ENCODE data around the gene TTC27.
"Not testable (repeated sequence)": the region's sequence is repeated elsewhere in the genome, so short reads cannot be mapped to it uniquely, and the experiment has no call there.

TTC27 gene

DNA sequence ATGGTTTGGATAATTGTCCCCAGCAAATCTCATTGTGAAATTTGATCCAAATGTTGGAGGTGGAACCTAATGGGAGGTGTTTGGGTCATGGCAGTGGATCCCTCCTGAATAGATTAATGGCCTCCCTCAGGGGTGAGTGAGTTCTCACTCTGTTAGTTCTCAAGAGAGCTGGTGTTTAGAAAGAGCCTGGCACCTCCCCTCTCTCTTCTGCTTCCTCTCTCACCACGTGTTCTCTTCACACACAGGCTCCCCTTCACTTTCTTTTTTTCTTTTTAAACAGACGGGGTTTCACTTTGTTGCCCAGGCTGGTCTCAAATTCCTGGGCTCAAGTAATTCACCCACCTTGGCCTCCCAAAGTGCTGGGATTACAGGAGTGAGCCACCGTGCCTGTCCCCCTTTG is 207.3 kb downstream of the TTC27 start:
- Histone ChIP-seq H3K4me3 (ENCODE audit: insufficient read depth, low read depth, low read length, poor library complexity, severe bottlenecking) (no peak overlapping the region), H3K9me3 (ENCODE audit: control insufficient read depth, low read length) (no peaks in the 10 kb centered on the region), H3K4me1 (ENCODE audit: control insufficient read depth, insufficient read depth, low read length, poor library complexity, severe bottlenecking) (no peaks in the 10 kb centered on the region), H3K27ac (ENCODE audit: insufficient read depth, low read length, poor library complexity, severe bottlenecking) (no peak overlapping the region), H3K36me3 (ENCODE audit: control insufficient read depth, insufficient read depth, low read length) (no peaks in the 10 kb centered on the region), H3K27me3 (replicated peaks; ENCODE audit: control insufficient read depth, insufficient read depth, low read length, poor library complexity, severe bottlenecking) (no peaks in the 10 kb centered on the region)
- no peak for DNase-seq

DNA sequence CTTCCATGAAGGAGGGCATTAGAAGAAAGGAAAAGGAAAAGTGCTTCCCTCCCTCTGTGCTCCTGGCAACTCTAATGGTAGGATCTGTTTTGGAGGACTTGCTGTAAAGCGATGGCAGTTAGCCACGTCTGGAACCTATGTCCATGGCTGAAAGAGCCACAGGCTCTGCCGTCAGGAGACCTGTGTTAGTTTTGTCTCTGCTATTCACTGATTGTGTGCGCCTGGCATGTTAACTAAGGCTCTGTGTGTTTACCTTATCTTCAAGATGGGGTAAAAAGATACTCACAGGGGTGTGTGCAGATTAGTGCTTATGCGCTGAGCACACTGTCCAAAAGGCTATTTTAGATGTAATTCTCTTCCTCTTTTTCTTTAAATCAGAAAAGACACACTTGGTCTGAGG is 209.1 kb downstream of the TTC27 start:
- Histone ChIP-seq H3K9me3 (ENCODE audit: control insufficient read depth, low read length) (no peaks in the 10 kb centered on the region), H3K27ac (ENCODE audit: insufficient read depth, low read length, poor library complexity, severe bottlenecking) (no peak overlapping the region), H3K27me3 (replicated peaks; ENCODE audit: control insufficient read depth, insufficient read depth, low read length, poor library complexity, severe bottlenecking) (no peaks in the 10 kb centered on the region), H3K4me3 (ENCODE audit: insufficient read depth, low read depth, low read length, poor library complexity, severe bottlenecking) (no peak overlapping the region), H3K4me1 (ENCODE audit: control insufficient read depth, insufficient read depth, low read length, poor library complexity, severe bottlenecking) (no peaks in the 10 kb centered on the region), H3K36me3 (ENCODE audit: control insufficient read depth, insufficient read depth, low read length) (no peaks in the 10 kb centered on the region)
- DNase-seq = no peak

DNA sequence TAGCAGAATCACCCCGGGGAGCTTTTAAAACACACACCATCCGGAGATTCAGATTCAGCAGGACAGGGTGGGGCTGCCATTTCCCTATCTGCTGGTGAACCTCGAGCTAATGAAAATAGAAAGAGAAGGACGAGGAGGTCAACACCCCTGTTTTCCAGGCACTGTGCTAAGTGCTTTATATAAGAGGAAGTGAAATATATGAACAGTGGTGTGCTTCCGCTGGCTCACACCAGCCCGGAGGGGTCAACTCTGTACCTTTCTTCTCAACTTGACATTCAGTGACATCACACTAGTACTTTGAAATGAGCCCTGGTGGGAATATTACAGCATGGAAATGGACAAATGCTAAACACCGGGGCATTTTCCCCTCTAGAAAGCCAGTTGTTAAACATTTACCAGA is 210.6 kb downstream of the TTC27 start:
- no peak overlapping the region for H3K4me3 ChIP-seq (ENCODE audit: insufficient read depth, low read depth, low read length, poor library complexity, severe bottlenecking)
- DNase-seq = no peak
- no peak overlapping the region for H3K27ac ChIP-seq (ENCODE audit: insufficient read depth, low read length, poor library complexity, severe bottlenecking)
- H3K4me1 ChIP-seq (ENCODE audit: control insufficient read depth, insufficient read depth, low read length, poor library complexity, severe bottlenecking) = no peaks in the 10 kb centered on the region
- H3K9me3 ChIP-seq (ENCODE audit: control insufficient read depth, low read length) = no peaks in the 10 kb centered on the region
- no peaks in the 10 kb centered on the region for H3K36me3 ChIP-seq (ENCODE audit: control insufficient read depth, insufficient read depth, low read length)
- H3K27me3 ChIP-seq (replicated peaks; ENCODE audit: control insufficient read depth, insufficient read depth, low read length, poor library complexity, severe bottlenecking) = no peaks in the 10 kb centered on the region

DNA sequence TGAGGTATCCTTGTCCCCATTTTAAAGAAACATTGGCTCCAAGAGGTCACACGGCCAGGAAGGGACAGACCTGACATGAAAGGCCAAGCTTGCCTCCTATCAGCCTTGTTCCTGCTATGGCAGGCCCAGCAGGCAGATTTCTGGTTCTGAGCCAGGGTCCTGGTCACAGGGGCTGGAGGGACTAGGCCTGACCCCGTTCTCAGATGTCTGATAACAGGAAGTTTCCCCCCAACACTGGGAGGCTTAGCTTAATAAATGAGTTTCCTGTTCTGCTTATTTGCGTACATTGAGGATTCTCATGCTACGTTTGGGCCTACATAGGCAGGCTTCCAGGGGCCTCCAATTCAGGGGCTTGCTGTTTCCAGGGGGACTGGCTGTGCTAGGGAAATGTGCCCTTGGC is 211.1 kb downstream of the TTC27 start:
- Histone ChIP-seq H3K4me3 (ENCODE audit: insufficient read depth, low read depth, low read length, poor library complexity, severe bottlenecking) (no peak overlapping the region), H3K27me3 (replicated peaks; ENCODE audit: control insufficient read depth, insufficient read depth, low read length, poor library complexity, severe bottlenecking) (no peaks in the 10 kb centered on the region), H3K4me1 (ENCODE audit: control insufficient read depth, insufficient read depth, low read length, poor library complexity, severe bottlenecking) (no peaks in the 10 kb centered on the region), H3K9me3 (ENCODE audit: control insufficient read depth, low read length) (no peaks in the 10 kb centered on the region), H3K27ac (ENCODE audit: insufficient read depth, low read length, poor library complexity, severe bottlenecking) (no peak overlapping the region), H3K36me3 (ENCODE audit: control insufficient read depth, insufficient read depth, low read length) (no peaks in the 10 kb centered on the region)
- DNase-seq = no peak

DNA sequence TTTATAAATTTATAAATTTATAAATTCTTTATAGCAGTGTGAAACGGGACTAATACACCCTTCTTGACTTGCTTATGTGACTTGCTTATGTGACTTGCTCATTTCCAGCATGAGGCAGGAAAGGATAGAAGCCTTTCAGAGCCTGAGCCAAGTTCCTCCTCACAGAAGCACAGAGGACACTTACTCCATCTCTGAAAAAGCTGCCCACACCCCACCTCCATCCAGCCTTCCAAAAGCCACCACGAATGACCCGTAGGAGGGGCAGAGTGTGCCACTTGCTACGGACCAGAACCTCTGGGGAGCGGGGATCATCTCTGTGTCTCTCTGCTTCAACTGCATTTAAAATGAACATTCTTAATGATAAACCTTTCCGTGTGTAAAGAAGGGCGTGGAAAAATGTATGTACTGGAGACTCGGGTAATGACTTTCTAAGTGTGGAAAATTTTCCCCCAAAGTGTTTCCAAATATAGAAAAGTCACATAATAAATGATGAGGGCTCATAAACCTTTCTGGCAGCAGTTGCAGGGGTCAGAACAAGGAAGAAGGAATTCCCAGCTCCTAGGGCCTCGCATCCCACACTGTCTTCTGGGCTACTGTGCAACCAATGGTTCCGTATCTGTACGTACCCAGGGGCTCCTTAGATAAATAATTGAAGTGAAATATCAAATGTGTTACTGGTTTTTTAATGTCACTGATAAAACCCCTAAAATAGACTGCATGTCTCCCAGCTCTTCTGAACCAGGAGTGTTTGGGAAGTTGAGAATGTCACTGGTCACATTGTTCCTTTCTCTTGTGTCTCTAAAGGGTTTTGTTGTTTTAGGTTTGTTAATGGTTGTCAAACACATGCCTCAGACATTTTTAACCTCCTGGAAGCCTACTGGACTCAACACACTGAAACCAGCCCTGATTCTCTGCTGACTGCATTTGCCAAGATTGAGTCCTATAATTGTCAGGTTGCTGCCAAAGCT is 214.4 kb downstream of the TTC27 start:
- Histone ChIP-seq H3K27ac (ENCODE audit: insufficient read depth, low read length, poor library complexity, severe bottlenecking) (no peak overlapping the region), H3K36me3 (ENCODE audit: control insufficient read depth, insufficient read depth, low read length) (no peaks in the 10 kb centered on the region), H3K27me3 (replicated peaks; ENCODE audit: control insufficient read depth, insufficient read depth, low read length, poor library complexity, severe bottlenecking) (no peaks in the 10 kb centered on the region), H3K4me1 (ENCODE audit: control insufficient read depth, insufficient read depth, low read length, poor library complexity, severe bottlenecking) (no peaks in the 10 kb centered on the region), H3K4me3 (ENCODE audit: insufficient read depth, low read depth, low read length, poor library complexity, severe bottlenecking) (no peak overlapping the region), H3K9me3 (ENCODE audit: control insufficient read depth, low read length) (no peaks in the 10 kb centered on the region)
- no peak for DNase-seq

DNA sequence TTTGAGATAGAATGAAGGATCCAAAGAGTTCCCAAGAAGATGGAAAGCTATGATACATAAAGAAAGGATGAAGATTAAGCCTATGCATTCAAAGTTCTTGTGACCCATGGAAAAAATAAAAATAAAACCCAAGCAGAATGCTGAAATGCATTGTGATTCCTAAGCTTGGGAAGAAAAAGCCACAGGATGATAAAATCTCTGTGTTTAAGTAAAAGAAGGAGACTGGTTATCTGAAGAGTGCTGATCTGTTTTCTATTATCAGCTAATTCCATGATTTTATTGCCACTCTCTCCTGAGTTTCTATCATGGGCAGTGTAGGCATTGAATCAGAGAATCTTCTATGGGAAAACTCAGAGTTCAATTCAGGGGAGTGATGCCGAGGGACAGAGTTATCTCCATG is 215.8 kb downstream of the TTC27 start:
- Histone ChIP-seq H3K27me3 (replicated peaks; ENCODE audit: control insufficient read depth, insufficient read depth, low read length, poor library complexity, severe bottlenecking) (no peaks in the 10 kb centered on the region), H3K9me3 (ENCODE audit: control insufficient read depth, low read length) (no peaks in the 10 kb centered on the region), H3K4me3 (ENCODE audit: insufficient read depth, low read depth, low read length, poor library complexity, severe bottlenecking) (no peak overlapping the region), H3K4me1 (ENCODE audit: control insufficient read depth, insufficient read depth, low read length, poor library complexity, severe bottlenecking) (no peaks in the 10 kb centered on the region), H3K36me3 (ENCODE audit: control insufficient read depth, insufficient read depth, low read length) (no peaks in the 10 kb centered on the region), H3K27ac (ENCODE audit: insufficient read depth, low read length, poor library complexity, severe bottlenecking) (no peak overlapping the region)
- DNase-seq = no peak

DNA sequence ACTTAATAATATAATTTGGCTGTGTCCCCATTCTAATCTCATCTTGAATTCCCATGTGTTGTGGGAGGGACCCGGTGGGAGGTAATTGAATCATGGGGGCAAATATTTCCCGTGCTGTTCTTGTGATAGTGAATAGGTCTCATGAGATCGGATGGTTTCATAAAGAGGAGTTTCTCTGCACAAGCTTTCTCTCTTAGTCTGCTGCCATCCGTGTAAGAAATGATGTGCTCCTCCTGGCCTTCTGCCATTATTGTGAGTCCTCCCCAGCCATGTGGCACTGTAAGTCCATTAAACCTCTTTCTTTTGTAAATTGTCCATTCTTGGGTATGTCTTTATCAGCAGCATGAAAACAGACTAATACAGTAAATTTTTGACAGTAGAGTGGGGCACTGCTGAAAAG is 216.4 kb downstream of the TTC27 start:
- H3K36me3 ChIP-seq (ENCODE audit: control insufficient read depth, insufficient read depth, low read length) = no peaks in the 10 kb centered on the region
- DNase-seq = no peak

DNA sequence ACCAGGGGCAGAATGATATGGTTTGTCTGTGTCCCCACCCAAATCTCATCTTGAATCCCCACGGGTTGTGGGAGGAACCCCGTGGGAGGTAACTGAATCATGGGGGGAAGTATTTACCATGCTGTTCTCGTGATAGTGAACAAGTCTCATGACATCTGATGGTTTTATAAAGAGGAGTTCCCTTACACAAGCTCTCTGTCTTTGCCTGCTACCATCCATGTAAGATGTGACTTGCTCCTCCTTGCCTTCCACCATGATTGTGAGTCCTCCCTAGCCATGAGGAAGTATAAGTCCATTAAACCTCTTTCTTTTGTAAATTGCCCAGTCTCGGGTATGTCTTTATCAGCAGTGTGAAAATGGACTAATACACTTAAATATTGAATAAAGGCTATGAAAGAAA is 218.4 kb downstream of the TTC27 start:
- not testable (repeated sequence) for H3K4me1 ChIP-seq (ENCODE audit: control insufficient read depth, insufficient read depth, low read length, poor library complexity, severe bottlenecking); H3K36me3 ChIP-seq (ENCODE audit: control insufficient read depth, insufficient read depth, low read length); DNase-seq; H3K9me3 ChIP-seq (ENCODE audit: control insufficient read depth, low read length); H3K27me3 ChIP-seq (replicated peaks; ENCODE audit: control insufficient read depth, insufficient read depth, low read length, poor library complexity, severe bottlenecking); H3K4me3 ChIP-seq (ENCODE audit: insufficient read depth, low read depth, low read length, poor library complexity, severe bottlenecking); H3K27ac ChIP-seq (ENCODE audit: insufficient read depth, low read length, poor library complexity, severe bottlenecking)

More for the DNA sequence above, 216.4 kb downstream of the TTC27 start:
- no peaks in the 10 kb centered on the region for H3K27me3 ChIP-seq (replicated peaks; ENCODE audit: control insufficient read depth, insufficient read depth, low read length, poor library complexity, severe bottlenecking)
- H3K27ac ChIP-seq (ENCODE audit: insufficient read depth, low read length, poor library complexity, severe bottlenecking) = no peak overlapping the region
- H3K9me3 ChIP-seq (ENCODE audit: control insufficient read depth, low read length) = no peaks in the 10 kb centered on the region
- no peaks in the 10 kb centered on the region for H3K4me1 ChIP-seq (ENCODE audit: control insufficient read depth, insufficient read depth, low read length, poor library complexity, severe bottlenecking)
- no peak overlapping the region for H3K4me3 ChIP-seq (ENCODE audit: insufficient read depth, low read depth, low read length, poor library complexity, severe bottlenecking)

DNA sequence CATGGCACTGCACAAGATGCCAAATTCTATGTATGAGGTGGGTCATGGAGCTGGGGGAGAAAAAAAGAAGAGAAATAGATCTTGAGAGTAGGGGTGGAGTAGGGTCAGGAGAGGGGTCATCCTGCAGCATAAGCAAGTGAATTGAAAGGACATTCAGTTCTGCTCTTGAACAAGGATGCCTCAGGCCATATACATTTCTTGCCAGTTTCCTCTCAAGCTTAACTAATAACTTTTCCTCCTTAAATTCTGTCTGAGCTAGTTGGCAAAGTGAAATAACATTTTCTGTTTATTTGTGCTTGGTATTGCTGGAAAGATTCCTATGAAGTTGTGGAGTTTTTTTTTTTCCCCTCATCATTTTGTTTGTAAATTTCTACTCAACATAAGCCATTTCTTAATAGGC is 219.9 kb downstream of the TTC27 start:
- no peak overlapping the region for H3K27ac ChIP-seq (ENCODE audit: insufficient read depth, low read length, poor library complexity, severe bottlenecking)
- no peak overlapping the region for H3K4me3 ChIP-seq (ENCODE audit: insufficient read depth, low read depth, low read length, poor library complexity, severe bottlenecking)
- DNase-seq = no peak
- H3K4me1 ChIP-seq (ENCODE audit: control insufficient read depth, insufficient read depth, low read length, poor library complexity, severe bottlenecking) = no peaks in the 10 kb centered on the region
- no peaks in the 10 kb centered on the region for H3K27me3 ChIP-seq (replicated peaks; ENCODE audit: control insufficient read depth, insufficient read depth, low read length, poor library complexity, severe bottlenecking)
- H3K36me3 ChIP-seq (ENCODE audit: control insufficient read depth, insufficient read depth, low read length) = no peaks in the 10 kb centered on the region
- no peaks in the 10 kb centered on the region for H3K9me3 ChIP-seq (ENCODE audit: control insufficient read depth, low read length)

DNA sequence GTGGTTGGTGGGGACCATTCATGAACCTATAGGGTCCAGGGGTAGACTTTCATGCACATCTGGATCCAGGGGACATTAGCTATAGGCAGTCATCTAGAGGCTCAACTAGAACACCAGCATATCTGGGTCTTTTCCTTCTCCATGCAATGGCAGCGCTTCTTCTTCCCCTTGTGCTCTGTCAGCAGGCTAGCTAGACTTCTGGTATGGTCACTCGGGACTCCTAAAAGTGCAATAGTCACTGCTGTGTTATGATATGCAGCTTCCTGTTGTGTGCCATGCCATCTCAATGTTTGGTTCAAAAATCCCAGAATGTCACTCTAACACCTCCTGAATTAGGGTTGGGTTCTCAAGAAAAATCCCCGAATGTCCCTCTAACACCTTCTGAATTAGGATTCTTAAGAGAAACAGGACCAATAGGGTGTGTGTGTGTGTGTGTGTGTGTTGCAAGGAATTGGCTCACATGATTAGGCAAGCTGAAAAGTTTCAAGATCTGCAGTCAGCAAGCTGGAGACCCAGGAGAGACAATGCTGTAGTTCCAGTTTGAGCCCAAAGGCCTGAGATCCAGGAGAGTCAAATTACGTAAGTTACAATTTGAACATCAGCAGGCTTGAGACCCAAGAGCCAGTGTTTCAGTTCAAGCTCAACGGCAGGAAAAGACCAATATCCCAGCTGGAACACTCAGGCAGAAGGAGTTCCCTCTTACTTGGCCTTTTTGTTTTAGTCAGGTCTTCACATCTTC is 221.8 kb downstream of the TTC27 start:
- DNase-seq = no peak
- H3K36me3 ChIP-seq (ENCODE audit: control insufficient read depth, insufficient read depth, low read length) = no peaks in the 10 kb centered on the region
- H3K4me1 ChIP-seq (ENCODE audit: control insufficient read depth, insufficient read depth, low read length, poor library complexity, severe bottlenecking) = no peaks in the 10 kb centered on the region
- no peaks in the 10 kb centered on the region for H3K9me3 ChIP-seq (ENCODE audit: control insufficient read depth, low read length)
- no peaks in the 10 kb centered on the region for H3K27me3 ChIP-seq (replicated peaks; ENCODE audit: control insufficient read depth, insufficient read depth, low read length, poor library complexity, severe bottlenecking)
- no peak overlapping the region for H3K27ac ChIP-seq (ENCODE audit: insufficient read depth, low read length, poor library complexity, severe bottlenecking)
- H3K4me3 ChIP-seq (ENCODE audit: insufficient read depth, low read depth, low read length, poor library complexity, severe bottlenecking) = no peak overlapping the region
